K562 (cell line): Measurements from ENCODE around the gene SPNS2. TPM values are rescaled to one million over a fixed set of nuclear protein-coding genes. Genes with fewer than 3 reads are reported as not detected.

ENCODE experiments used
- AFF4 ChIP-seq: sonication (generic); formaldehyde crosslinking; IDR thresholded peaks from 2 replicates; pipeline ENCODE4 v1.8.0; 2023; ENCODE audit warnings: mild to moderate bottlenecking, missing genetic modification reagents
- ATF7 ChIP-seq: fragments of 450-650 bp; IDR thresholded peaks from 2 replicates; pipeline ENCODE4 v1.7.1; 2014; ENCODE audit warnings: mild to moderate bottlenecking, moderate library complexity
- BRF2 ChIP-seq: IDR thresholded peaks from 3 replicates; pipeline ENCODE4 v1.6.1; 2011; ENCODE audit warnings: borderline replicate concordance, mild to moderate bottlenecking; ENCODE audit not compliant: insufficient read length, insufficient read depth
- ERF ChIP-seq: fragments of 450-650 bp; formaldehyde crosslinking; IDR thresholded peaks from 2 replicates; pipeline ENCODE4 v1.4.0; 2020; ENCODE audit warnings: mild to moderate bottlenecking, mixed read lengths
- FOXA3 ChIP-seq, 2 experiments: fragments of 450-650 bp in 1 of 2; sonication (generic) in 1 of 2; formaldehyde crosslinking; IDR thresholded peaks in 1 of 2; conservative IDR thresholded peaks in 1 of 2; 2 replicates each; pipeline versions ENCODE4 v1.4.0 to v1.8.0; 2020 to 2022; ENCODE audit warnings: mild to moderate bottlenecking in 2 of 2, missing genetic modification reagents in 1 of 2
- GATA2 ChIP-seq: sonication (generic); formaldehyde crosslinking; IDR thresholded peaks from 2 replicates; pipeline ENCODE4 v1.4.0; 2020; ENCODE audit warnings: mild to moderate bottlenecking, missing genetic modification reagents
- HDAC2 ChIP-seq: fragments of 450-650 bp; IDR thresholded peaks from 2 replicates; pipeline ENCODE4 v1.6.1; 2016; ENCODE audit warnings: mild to moderate bottlenecking
- KAT7 ChIP-seq: sonication (generic); formaldehyde crosslinking; IDR thresholded peaks from 2 replicates; pipeline ENCODE4 v1.8.0; 2022; ENCODE audit warnings: missing genetic modification reagents, mild to moderate bottlenecking, borderline replicate concordance
- KDM5B ChIP-seq: fragments of 200-600 bp; sonication (generic); IDR thresholded peaks from 2 replicates; pipeline ENCODE4 v1.6.1; 2012; ENCODE audit warnings: low read depth, mild to moderate bottlenecking, moderate library complexity, low read length, control low read depth, inconsistent platforms; ENCODE audit not compliant: insufficient replicate concordance
- L3MBTL2 ChIP-seq: fragments of 450-650 bp; IDR thresholded peaks from 2 replicates; pipeline ENCODE4 v1.6.1; 2016; ENCODE audit warnings: mild to moderate bottlenecking, moderate library complexity
- SNIP1 ChIP-seq: fragments of 450-650 bp; IDR thresholded peaks from 2 replicates; pipeline ENCODE4 v1.7.1; 2017; ENCODE audit warnings: low read depth, mild to moderate bottlenecking
- STAT6 ChIP-seq: sonication (generic); formaldehyde crosslinking; IDR thresholded peaks from 2 replicates; pipeline ENCODE4 v1.8.1; 2023; ENCODE audit warnings: mild to moderate bottlenecking, missing genetic modification reagents
- TRIM25 ChIP-seq: fragments of 450-650 bp; IDR thresholded peaks from 2 replicates; pipeline ENCODE4 v1.7.0; 2016; ENCODE audit warnings: borderline replicate concordance
- TRIM28 ChIP-seq: fragments of 450-650 bp; IDR thresholded peaks from 2 replicates; pipeline ENCODE4 v1.6.1; 2017
- ZNF282 ChIP-seq: sonication (generic); formaldehyde crosslinking; IDR thresholded peaks from 2 replicates; pipeline ENCODE4 v1.8.1; 2023; ENCODE audit warnings: missing genetic modification reagents
- ZNF764 ChIP-seq: fragments of 250-450 bp; sonication (Bioruptor Pico); IDR thresholded peaks from 2 replicates; pipeline ENCODE4 v1.4.0; 2020; ENCODE audit warnings: low read depth, mild to moderate bottlenecking, moderate library complexity
- polyA plus RNA-seq, 8 experiments: library from polyadenylated mRNA; depleted of rRNA in 4 of 8; stranded (reverse) in 5 of 8; unstranded in 3 of 8; fragments of >200 nt; fragmentation: Nextera tagmentation in 2 of 8; fragmentation: Illumina TruSeq in 1 of 8; extraction: Ambion mirVana in 2 of 8; extraction: Trizol in 1 of 8; gene quantifications; 2 replicates each; pipeline versions ENCODE4 v1.2.1 to v1.2.3, GENCODE V29; 2011 to 2014; ENCODE audit warnings: inconsistent platforms in 1 of 8, missing spikeins in 1 of 8
- total RNA-seq, 7 experiments: library from RNA; depleted of rRNA in 6 of 7; stranded (reverse); fragments of >200 nt in 6 of 7; fragmentation: Illumina TruSeq in 2 of 7; extraction: Trizol in 2 of 7; gene quantifications; 2 replicates each; pipeline versions ENCODE4 v1.2.1 to v1.2.3, GENCODE V29; 2011 to 2021; ENCODE audit warnings: low replicate concordance in 1 of 7
- TF ChIP-seq, protein P1 (sequence below): sonication (generic); formaldehyde crosslinking; IDR thresholded peaks from 2 replicates; pipeline ENCODE4 v1.8.0; 2022; ENCODE audit warnings: missing genetic modification reagents, mild to moderate bottlenecking, moderate library complexity, borderline replicate concordance

Gene SPNS2
- total and polyA plus RNA-seq, 9 of the 15 experiments (the other 6 are each of a cell fraction or from before 2014, with no cell fraction given), result 0.06 TPM; not detected in 8

- peak; percentile 55; the same call in 1 of the 2 replicates for TF ChIP-seq ATF7
- no peak for TF ChIP-seq ZNF764
- TF ChIP-seq ERF (CRISPR knock-in tag), result no peak
- peak; percentile 82 for TF ChIP-seq L3MBTL2
- no peak for TF ChIP-seq FOXA3 (CRISPR knock-in tag; conservative IDR thresholded peaks at IDR 0.05 in 1 of 2, IDR thresholded peaks at IDR 0.05 in 1 of 2)
- peak; percentile 83 for TF ChIP-seq KDM5B
- peak; percentile 83; the same call in 1 of the 2 replicates for TF ChIP-seq KAT7
- no peak for TF ChIP-seq GATA2
- TF ChIP-seq TRIM25, result no peak
- no peak for TF ChIP-seq ZNF282 (CRISPR knock-in tag)
- TF ChIP-seq, protein P1, sequence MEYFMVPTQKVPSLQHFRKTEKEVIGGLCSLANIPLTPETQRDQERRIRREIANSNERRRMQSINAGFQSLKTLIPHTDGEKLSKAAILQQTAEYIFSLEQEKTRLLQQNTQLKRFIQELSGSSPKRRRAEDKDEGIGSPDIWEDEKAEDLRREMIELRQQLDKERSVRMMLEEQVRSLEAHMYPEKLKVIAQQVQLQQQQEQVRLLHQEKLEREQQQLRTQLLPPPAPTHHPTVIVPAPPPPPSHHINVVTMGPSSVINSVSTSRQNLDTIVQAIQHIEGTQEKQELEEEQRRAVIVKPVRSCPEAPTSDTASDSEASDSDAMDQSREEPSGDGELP (CRISPR knock-in tag), result peak; percentile 83
- peak; percentile 85; the same call in 1 of the 2 replicates for TF ChIP-seq HDAC2
- no peak for TF ChIP-seq BRF2
- no peak for TF ChIP-seq TRIM28
- TF ChIP-seq STAT6 (CRISPR knock-in tag), result no peak
- TF ChIP-seq AFF4 (CRISPR knock-in tag), result peak; percentile 67; the same call in 1 of the 2 replicates
- no peak for TF ChIP-seq SNIP1
Observed at GRCh38 chr17:4554997-4555799, 56.5 kb downstream of the SPNS2 start, which contains the start of gene MYBBP1A (continued).
